GM19463 (cell line): ENCODE results near the gene CYP2B6.
"Not testable (repeated sequence)": the region's sequence is repeated elsewhere in the genome, so short reads cannot be mapped to it uniquely, and the experiment has no call there.

Source experiments
- ATAC-seq: cut with Tn5 transposase; IDR thresholded peaks from one replicate; pipeline ENCODE4 v1.9.1; 2021; ENCODE audit warnings: mild to moderate bottlenecking, moderate library complexity; ENCODE audit not compliant: unreplicated experiment

Gene CYP2B6

GRCh38 chr19:40990972-40991381 lies at the start of gene CYP2B6:
Gene CYP2B6 (plus strand): TSS chr19:40991282. CDS start chr19:40991306, 24 bp downstream.
- ATAC-seq = no peak

DNA sequence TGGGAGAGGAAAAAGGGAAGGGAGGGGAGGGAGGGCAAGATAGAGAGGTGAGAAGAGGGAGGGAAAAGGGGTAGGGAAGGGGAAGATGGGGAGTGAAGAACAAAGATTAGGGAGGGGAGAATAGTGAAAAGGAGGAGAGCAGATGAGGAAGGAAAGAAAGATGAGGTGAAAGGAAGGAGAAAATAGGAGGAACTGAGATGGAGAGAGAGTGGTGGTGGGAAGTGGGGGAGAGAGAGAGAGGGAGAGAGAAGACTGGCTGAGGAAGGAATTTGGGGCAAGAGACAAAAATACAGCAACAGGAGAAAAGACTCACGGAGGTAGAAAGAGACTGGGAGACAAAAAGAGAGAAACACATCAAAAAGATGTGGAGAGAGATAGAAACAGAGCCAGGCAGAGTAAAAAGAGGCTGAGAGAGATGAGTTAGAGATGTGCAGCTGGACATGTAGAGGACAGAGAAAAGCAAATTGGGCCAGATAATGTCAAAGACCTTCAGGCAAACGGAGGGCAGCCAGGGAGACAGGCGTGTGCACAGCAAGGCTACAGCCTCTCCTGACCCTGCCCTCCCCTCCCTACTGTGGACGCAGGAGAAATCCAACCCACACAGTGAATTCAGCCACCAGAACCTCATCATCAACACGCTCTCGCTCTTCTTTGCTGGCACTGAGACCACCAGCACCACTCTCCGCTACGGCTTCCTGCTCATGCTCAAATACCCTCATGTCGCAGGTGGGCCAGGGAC lies 49.4 kb upstream of the CYP2B6 start:
- ATAC-seq = no peak

DNA sequence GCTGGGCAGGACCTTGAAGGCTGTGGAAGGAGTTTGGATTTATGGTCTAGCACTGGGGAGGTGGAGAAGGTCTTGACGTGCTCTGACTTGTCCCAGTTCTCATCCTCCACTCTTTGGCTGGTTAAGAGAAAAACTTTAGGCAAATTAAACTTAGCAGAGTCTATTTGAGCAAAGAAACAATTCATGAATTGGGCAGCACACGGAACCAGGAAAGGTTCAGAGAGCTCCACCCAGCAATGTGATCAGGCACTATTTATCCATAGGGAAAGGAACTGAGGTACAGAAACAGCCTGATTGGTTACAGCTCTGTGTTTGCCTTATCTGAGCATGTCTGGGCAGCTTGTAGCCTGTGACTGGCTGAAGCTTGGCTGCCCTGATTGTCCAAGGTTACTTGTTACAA lies 45.4 kb upstream of the CYP2B6 start:
- no peak for ATAC-seq

- ATAC-seq = no peak
Observed at GRCh38 chr19:40947114-40947513, 44.0 kb upstream of the CYP2B6 start.

- ATAC-seq = no peak
Observed at GRCh38 chr19:40947573-40947972, 43.5 kb upstream of the CYP2B6 start.

DNA sequence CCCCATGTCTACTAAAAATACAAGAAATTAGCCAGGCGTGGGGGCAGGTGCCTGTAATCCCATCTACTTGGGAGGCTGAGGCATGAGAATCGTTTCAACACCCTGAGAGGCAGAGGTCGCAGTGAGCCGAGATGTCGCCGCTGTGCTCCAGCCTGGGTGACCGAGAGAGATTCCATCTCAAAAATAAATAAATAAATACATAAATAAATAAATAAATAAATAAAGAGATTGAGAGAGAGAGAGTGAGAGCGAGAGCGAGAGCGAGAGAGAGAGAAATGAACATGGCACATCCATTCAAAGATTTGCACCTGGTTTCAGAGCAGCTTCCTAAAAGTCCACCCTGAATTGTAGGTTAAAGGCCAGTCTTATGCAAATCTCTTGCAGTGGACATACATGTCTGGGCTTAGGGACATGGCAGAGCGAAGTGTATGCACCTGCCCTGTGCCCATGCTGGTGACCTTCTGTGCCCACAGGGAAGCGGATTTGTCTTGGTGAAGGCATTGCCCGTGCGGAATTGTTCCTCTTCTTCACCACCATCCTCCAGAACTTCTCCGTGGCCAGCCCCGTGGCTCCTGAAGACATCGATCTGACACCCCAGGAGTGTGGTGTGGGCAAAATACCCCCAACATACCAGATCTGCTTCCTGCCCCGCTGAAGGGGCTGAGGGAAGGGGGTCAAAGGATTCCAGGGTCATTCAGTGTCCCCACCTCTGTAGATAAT lies 42.3 kb upstream of the CYP2B6 start:
- no peak for ATAC-seq

- no peak for ATAC-seq
Observed at GRCh38 chr19:40954573-40954972, 36.5 kb upstream of the CYP2B6 start.

GRCh38 chr19:40959338-40959737 lies 31.7 kb upstream of the CYP2B6 start:
- ATAC-seq = no peak

GRCh38 chr19:40960062-40960685 lies 30.9 kb upstream of the CYP2B6 start:
- no peak for ATAC-seq

DNA sequence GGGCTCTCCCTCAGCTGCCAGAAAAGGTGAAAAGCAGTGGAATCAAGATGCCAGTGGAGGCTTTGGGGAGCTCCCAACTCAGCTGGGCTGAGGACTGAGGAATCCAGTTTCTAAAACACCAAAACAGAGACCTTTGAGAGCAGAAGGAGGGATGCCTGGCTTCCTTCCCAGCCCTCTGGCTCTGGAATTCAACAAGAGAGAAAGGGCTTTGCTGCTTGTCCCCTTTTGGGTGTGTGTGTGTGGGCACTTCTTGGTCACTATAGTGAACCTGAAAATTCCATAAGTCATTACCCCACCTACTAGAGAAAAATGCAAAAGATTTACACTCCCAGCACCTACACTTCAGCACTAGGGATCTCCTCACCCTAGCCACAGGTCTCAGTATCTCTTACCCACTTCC lies 30.3 kb upstream of the CYP2B6 start:
- ATAC-seq = no peak

DNA sequence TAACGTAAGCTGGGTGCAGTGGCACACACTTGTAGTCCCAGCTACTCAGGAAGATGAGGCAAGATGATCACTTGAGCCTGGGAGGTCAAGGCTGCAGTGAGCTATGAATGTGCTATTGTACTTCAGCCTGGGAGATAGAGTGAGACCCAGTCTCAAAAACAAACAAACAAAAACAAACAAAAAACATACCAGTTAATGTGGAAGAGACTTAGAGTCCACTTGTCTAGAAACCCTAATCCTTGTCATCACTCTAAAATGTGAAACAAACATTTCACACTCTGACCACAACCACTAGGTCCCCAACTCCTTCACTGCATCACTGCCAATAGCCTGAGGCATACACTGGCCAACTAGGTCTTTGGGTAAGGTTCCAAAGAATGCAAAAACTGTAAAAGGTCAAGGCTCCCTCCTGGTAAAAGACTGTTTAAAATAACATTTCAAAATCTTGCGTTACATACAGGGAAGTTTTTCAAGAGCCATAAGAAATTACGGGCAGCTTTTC lies 28.6 kb upstream of the CYP2B6 start:
- ATAC-seq = no peak

DNA sequence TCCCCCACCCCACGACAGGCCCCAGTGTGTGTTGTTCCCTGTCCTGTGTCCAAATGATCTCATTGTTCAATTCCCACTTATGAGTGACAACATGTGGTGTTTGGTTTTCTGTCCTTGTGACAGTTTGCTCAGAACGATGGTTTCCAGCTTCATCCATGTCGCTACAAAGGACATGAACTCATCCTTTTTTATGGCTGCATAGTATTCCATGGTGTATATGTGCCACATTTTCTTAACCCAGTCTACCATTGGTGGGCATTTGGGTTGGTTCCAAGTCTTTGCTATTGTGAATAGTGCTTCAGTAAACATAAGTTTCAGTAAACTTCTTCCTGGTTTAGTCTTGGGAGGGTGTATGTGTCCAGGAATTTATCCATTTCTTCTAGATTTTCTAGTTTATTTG lies 26.7 kb upstream of the CYP2B6 start:
- not testable (repeated sequence) for ATAC-seq

DNA sequence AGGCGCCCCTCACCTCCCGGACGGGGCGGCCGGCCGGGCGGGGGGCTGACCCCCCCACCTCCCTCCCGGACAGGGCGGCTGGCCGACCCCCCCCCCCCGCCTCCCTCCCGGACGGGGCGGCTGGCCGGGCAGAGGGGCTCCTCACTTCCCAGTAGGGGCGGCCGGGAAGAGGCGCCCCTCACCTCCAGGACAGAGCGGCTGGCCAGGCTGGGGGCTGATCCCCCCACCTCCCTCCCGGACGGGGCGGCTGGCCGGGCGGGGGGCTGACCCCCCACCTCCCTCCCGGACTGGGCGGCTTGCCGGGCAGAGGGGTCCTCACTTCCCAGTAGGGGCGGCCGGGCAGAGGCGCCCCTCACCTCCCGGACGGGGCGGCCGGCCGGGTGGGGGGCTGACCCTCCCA lies 25.7 kb upstream of the CYP2B6 start:
- ATAC-seq = not testable (repeated sequence)

GRCh38 chr19:40966591-40966990 lies 24.5 kb upstream of the CYP2B6 start:
- ATAC-seq = not testable (repeated sequence)

GRCh38 chr19:40968065-40968464 lies 23.0 kb upstream of the CYP2B6 start:
- ATAC-seq = not testable (repeated sequence)

GRCh38 chr19:40969721-40970120 lies 21.4 kb upstream of the CYP2B6 start:
- not testable (repeated sequence) for ATAC-seq

GRCh38 chr19:40970396-40971345 lies 20.4 kb upstream of the CYP2B6 start:
- ATAC-seq = not testable (repeated sequence)

GRCh38 chr19:40974633-40975037 lies 16.4 kb upstream of the CYP2B6 start:
- ATAC-seq = no peak

DNA sequence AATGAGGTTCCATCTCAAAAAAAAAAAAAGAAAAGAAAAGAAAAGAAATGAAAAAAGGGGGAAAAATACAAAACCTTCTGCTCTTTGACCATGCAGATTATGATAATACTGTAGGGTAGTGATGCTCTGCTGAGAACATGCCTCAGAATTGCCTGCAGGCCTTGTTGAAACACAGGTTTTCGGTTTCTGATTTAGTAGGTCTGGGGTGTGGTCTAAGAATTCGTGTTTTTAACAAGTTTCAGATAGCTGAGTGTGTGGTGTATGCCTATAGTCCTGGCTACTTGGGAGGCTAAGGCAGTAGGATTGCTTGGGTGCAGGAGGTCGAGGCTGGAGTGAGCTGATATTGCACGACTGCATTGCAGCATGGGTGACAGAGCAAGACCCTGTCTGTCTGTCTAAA lies 14.9 kb upstream of the CYP2B6 start:
- no peak for ATAC-seq

GRCh38 chr19:40976724-40977123 lies 14.4 kb upstream of the CYP2B6 start:
- no peak for ATAC-seq

DNA sequence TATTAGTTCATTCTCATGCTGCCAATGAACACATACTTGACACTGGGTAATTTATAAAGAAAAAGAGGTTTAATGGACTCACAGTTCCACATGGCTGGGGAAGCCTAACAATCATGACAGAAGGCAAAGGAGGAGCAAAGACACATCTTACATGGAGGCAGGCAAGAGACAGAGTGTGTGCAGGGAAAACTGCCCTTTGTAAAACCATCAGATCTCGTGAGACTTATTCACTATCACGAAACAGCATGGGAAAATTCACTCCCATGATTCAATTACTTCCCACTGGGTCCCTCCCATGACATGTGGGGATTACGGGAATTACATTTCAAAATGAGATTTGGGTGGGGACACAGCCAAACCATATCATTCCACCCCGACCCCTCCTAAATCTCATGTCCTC lies 11.3 kb upstream of the CYP2B6 start:
- ATAC-seq = not testable (repeated sequence)
